Sigmoid colon (tissue), 7 donors: ENCODE results near the gene TTLL6. TPM values are rescaled to one million over a fixed set of nuclear protein-coding genes. Genes with fewer than 3 reads are reported as not detected.

Experiments
- DNase-seq: peaks from one replicate; pipeline ENCODE4 v3.0.0-alpha.2; 2019
- H3K27ac ChIP-seq, 4 donors: fragments of 200-600 bp; sonication (generic); one replicate each; pipeline ENCODE4 v1.5.1; 2016 to 2019; ENCODE audit warnings: mild to moderate bottlenecking in 1 of 4
- H3K27me3 ChIP-seq, 3 donors: fragments of 200-600 bp; sonication (generic); one replicate each; pipeline ENCODE4 v1.5.1; 2019; ENCODE audit warnings: mild to moderate bottlenecking in 1 of 3
- H3K36me3 ChIP-seq, 4 donors: fragments of 200-600 bp; sonication (generic); one replicate each; pipeline ENCODE4 v1.5.1; 2016 to 2019
- H3K4me1 ChIP-seq, 4 donors: fragments of 200-600 bp; sonication (generic); one replicate each; pipeline ENCODE4 v1.5.1; 2017 to 2019
- H3K4me3 ChIP-seq, 4 donors: fragments of 200-600 bp; sonication (generic); one replicate each; pipeline ENCODE4 v1.5.1; 2017 to 2019; ENCODE audit warnings: mild to moderate bottlenecking in 2 of 4, moderate library complexity in 1 of 4
- H3K9me3 ChIP-seq, 4 donors: fragments of 200-600 bp in 3 of 4; sonication (generic) in 3 of 4; one replicate each; pipeline versions ENCODE4 v1.5.1 to v1.6.1; 2013 to 2019
- CTCF ChIP-seq, 4 experiments: fragments of 450-650 bp in 3 of 4; fragments of 200-600 bp in 1 of 4; IDR thresholded peaks; one replicate each; pipeline ENCODE4 v1.5.1; 2016 to 2019; ENCODE audit warnings: antibody characterized with exemption in 4 of 4, mild to moderate bottlenecking in 3 of 4, moderate library complexity in 2 of 4
- EP300 ChIP-seq, 4 donors: sonication (generic); formaldehyde crosslinking; IDR thresholded peaks; one replicate each; pipeline ENCODE4 v1.6.1; 2017; ENCODE audit warnings: antibody characterized with exemption in 4 of 4
- POLR2A ChIP-seq, 2 donors: fragments of 450-650 bp; IDR thresholded peaks; one replicate each; pipeline ENCODE4 v1.6.1; 2016; ENCODE audit warnings: antibody characterized with exemption in 2 of 2, mild to moderate bottlenecking in 2 of 2, moderate library complexity in 2 of 2
- POLR2AphosphoS5 ChIP-seq, 4 donors: sonication (generic); formaldehyde crosslinking; IDR thresholded peaks; one replicate each; pipeline ENCODE4 v1.6.1; 2017; ENCODE audit warnings: antibody characterized with exemption in 4 of 4
- WGBS, 2 donors: extraction: QIAGEN DNeasy Blood & Tissue Kit; methylation state at CpG; one replicate each; pipeline ENCODE4 v1.1.7; 2013; 5-methylcytosine and 5-hydroxymethylcytosine counted together
- intact Hi-C: fragments of 100-400 bp; cut with DNase I; formaldehyde crosslinking; loops from one replicate; pipeline ENCODE4 v1.15.1; 2023
- polyA plus RNA-seq, 3 donors: library from polyadenylated mRNA; stranded (reverse); fragments of 200-250 nt; gene quantifications; one replicate each; pipeline ENCODE4 v1.2.3, GENCODE V29; 2013
- total RNA-seq, 4 donors: library from RNA; depleted of rRNA; stranded (reverse); fragments of >200 nt; gene quantifications; one replicate each; pipeline ENCODE4 v1.1.0, GENCODE V29; 2016
- donor health status: healthy with polysubstance abuse.
- donor health status: Bipolar disorder and iron deficiency.
- donor health status: healthy.

The TTLL6 gene
- total and polyA plus RNA-seq, 7 donors = under 0.01 to 10.5 (median 3.5) TPM; not detected in 2

GRCh38 chr17:48735062-48735351 lies 82.0 kb downstream of the TTLL6 start:
- peaks cover 0 to 10% (median 7%) of the 10 kb centered on the region in 4 donors for H3K4me1 ChIP-seq
- H3K27me3 ChIP-seq = peaks cover 64 to 100% (median 96%) of the 10 kb centered on the region in 3 donors
- TF ChIP-seq CTCF (IDR thresholded peaks at IDR 0.05) = no peak
- no peak for TF ChIP-seq POLR2AphosphoS5 (IDR thresholded peaks at IDR 0.05)
- no peak for TF ChIP-seq EP300 (IDR thresholded peaks at IDR 0.05)
- no peak for TF ChIP-seq POLR2A (IDR thresholded peaks at IDR 0.05)
- H3K9me3 ChIP-seq = no peaks in the 10 kb centered on the region
- DNase-seq = peak; percentile 17
- H3K36me3 ChIP-seq = no peaks in the 10 kb centered on the region
- intact Hi-C loops = no loop called here
- H3K4me3 ChIP-seq = no peak overlapping the region
- no peak overlapping the region for H3K27ac ChIP-seq
- WGBS, 2 donors = 26 to 63% methylated on average over 7 of the region's 7 CpGs

GRCh38 chr17:48734333-48735061 lies 82.5 kb downstream of the TTLL6 start:
- WGBS, 2 donors = 33 to 74% methylated on average over 14 of the region's 14 CpGs
- peak; percentile 46 for DNase-seq
- H3K36me3 ChIP-seq = no peaks in the 10 kb centered on the region
- H3K27me3 ChIP-seq = peaks cover 66 to 100% (median 96%) of the 10 kb centered on the region in 3 donors
- no peak overlapping the region for H3K4me3 ChIP-seq
- intact Hi-C loops = no loop called here
- H3K27ac ChIP-seq = no peak overlapping the region
- no peak for TF ChIP-seq POLR2AphosphoS5 (IDR thresholded peaks at IDR 0.05)
- TF ChIP-seq EP300 (IDR thresholded peaks at IDR 0.05) = no peak
- no peak for TF ChIP-seq POLR2A (IDR thresholded peaks at IDR 0.05)
- no peaks in the 10 kb centered on the region for H3K9me3 ChIP-seq
- H3K4me1 ChIP-seq = peaks cover 0 to 11% (median 8%) of the 10 kb centered on the region in 4 donors

- peaks cover 66 to 100% (median 96%) of the 10 kb centered on the region in 3 donors for H3K27me3 ChIP-seq
- intact Hi-C loops = no loop called here
Measured at GRCh38 chr17:48733632-48734328, 83.2 kb downstream of the TTLL6 start.

GRCh38 chr17:48732688-48733629 lies 84.1 kb downstream of the TTLL6 start:
- 25 to 65% methylated on average over 50 of the region's 50 CpGs for WGBS, 2 donors
- no peaks in the 10 kb centered on the region for H3K36me3 ChIP-seq
- no peak overlapping the region for H3K27ac ChIP-seq
- intact Hi-C loops = no loop called here
- H3K27me3 ChIP-seq = peaks cover 66 to 100% (median 96%) of the 10 kb centered on the region in 3 donors
- H3K4me3 ChIP-seq = no peak overlapping the region
- H3K9me3 ChIP-seq = no peaks in the 10 kb centered on the region
- TF ChIP-seq POLR2AphosphoS5 (IDR thresholded peaks at IDR 0.05) = no peak
- no peak for TF ChIP-seq CTCF (IDR thresholded peaks at IDR 0.05)
- TF ChIP-seq POLR2A (IDR thresholded peaks at IDR 0.05) = no peak
- TF ChIP-seq EP300 (IDR thresholded peaks at IDR 0.05) = no peak
- H3K4me1 ChIP-seq = peaks cover 0 to 26% (median 23%) of the 10 kb centered on the region in 4 donors
- peak; percentile 53 for DNase-seq

More at GRCh38 chr17:48733632-48734328, 83.2 kb downstream of the TTLL6 start:
- H3K4me3 ChIP-seq = no peak overlapping the region
- no peaks in the 10 kb centered on the region for H3K36me3 ChIP-seq
- 29 to 78% methylated on average over 22 of the region's 22 CpGs for WGBS, 2 donors
- peaks cover 0 to 18% (median 15%) of the 10 kb centered on the region in 4 donors for H3K4me1 ChIP-seq
- H3K27ac ChIP-seq = no peak overlapping the region
- H3K9me3 ChIP-seq = no peaks in the 10 kb centered on the region
- TF ChIP-seq EP300 (IDR thresholded peaks at IDR 0.05) (no peak), POLR2A (IDR thresholded peaks at IDR 0.05) (no peak), CTCF (IDR thresholded peaks at IDR 0.05) (no peak), POLR2AphosphoS5 (IDR thresholded peaks at IDR 0.05) (no peak)
- DNase-seq = no peak
